Lower lobe of right lung (tissue), 2 donors: Measurements from ENCODE around the gene UMODL1. TPM values are rescaled to one million over a fixed set of nuclear protein-coding genes. Genes with fewer than 3 reads are reported as not detected.
A peak's percentile ranks its signal among the peaks of the same experiment; 100 is the strongest.

ENCODE experiments used
- ATAC-seq, 2 donors: fragments of 200-7000 bp; cut with Tn5 transposase; one replicate each; pipeline ENCODE4 v1.9.1; 2020 to 2022; ENCODE audit warnings: mild to moderate bottlenecking in 2 of 2, moderate library complexity in 2 of 2
- DNase-seq: peaks from one replicate; pipeline ENCODE4 v3.0.0-alpha.2; 2020
- H3K27ac ChIP-seq: fragments of 200-600 bp; one replicate; pipeline ENCODE4 v1.8.0; 2022
- H3K27me3 ChIP-seq: fragments of 200-600 bp; one replicate; pipeline ENCODE4 v1.8.0; 2022; ENCODE audit warnings: low read depth
- H3K36me3 ChIP-seq: fragments of 200-600 bp; one replicate; pipeline ENCODE4 v1.8.0; 2022; ENCODE audit warnings: mild to moderate bottlenecking
- H3K4me1 ChIP-seq: fragments of 200-600 bp; one replicate; pipeline ENCODE4 v1.8.0; 2022
- H3K4me3 ChIP-seq: fragments of 200-600 bp; one replicate; pipeline ENCODE4 v1.8.0; 2022; ENCODE audit warnings: mild to moderate bottlenecking
- H3K9me3 ChIP-seq: fragments of 200-600 bp; one replicate; pipeline ENCODE4 v1.8.0; 2022
- CTCF ChIP-seq: fragments of 200-600 bp; IDR thresholded peaks from one replicate; pipeline ENCODE4 v1.8.0; 2022; ENCODE audit warnings: antibody characterized with exemption, mild to moderate bottlenecking
- intact Hi-C: fragments of 100-400 bp; cut with DNase I; formaldehyde crosslinking; loops from one replicate; pipeline ENCODE4 v1.11.0; 2022
- total RNA-seq: library from RNA; stranded (reverse); fragmentation: NEBNext Ultra II Directional; extraction: Animal tissue kit (Norgen Biotek cat#: 25700); gene quantifications from one replicate; pipeline ENCODE4 v1.2.1, GENCODE V29; 2021
- donor health status: DM: no; HTN: yes; CAD: no; lungs with severe emphysema.

UMODL1 gene
- total RNA-seq, 1 donor from 2014 or later, result 0.50 TPM

- H3K27ac ChIP-seq, result no peak overlapping the region
- DNase-seq (no peak), ATAC-seq (no peak)
- no peaks in the 10 kb centered on the region for H3K36me3 ChIP-seq
- intact Hi-C loops, result no loop called here
- no peaks in the 10 kb centered on the region for H3K4me1 ChIP-seq
- no peaks in the 10 kb centered on the region for H3K27me3 ChIP-seq
- no peak overlapping the region for H3K4me3 ChIP-seq
- no peak for TF ChIP-seq CTCF
- no peaks in the 10 kb centered on the region for H3K9me3 ChIP-seq
Measured at GRCh38 chr21:42030311-42030710, 40.8 kb upstream of the UMODL1 start.

GRCh38 chr21:42031241-42031640, 39.9 kb upstream of the UMODL1 start:
- no peak for ATAC-seq

GRCh38 chr21:42031816-42032215, 39.3 kb upstream of the UMODL1 start:
- intact Hi-C loops, result no loop called here
- no peak for TF ChIP-seq CTCF

More at GRCh38 chr21:42031241-42031640, 39.9 kb upstream of the UMODL1 start:
- Histone ChIP-seq H3K27me3 (no peaks in the 10 kb centered on the region), H3K27ac (no peak overlapping the region), H3K4me3 (no peak overlapping the region), H3K36me3 (no peaks in the 10 kb centered on the region), H3K4me1 (no peaks in the 10 kb centered on the region), H3K9me3 (no peaks in the 10 kb centered on the region)
- TF ChIP-seq CTCF, result no peak
- intact Hi-C loops, result no loop called here
- DNase-seq, result no peak

GRCh38 chr21:42032266-42032665, 38.9 kb upstream of the UMODL1 start:
- intact Hi-C loops, result no loop called here
- H3K9me3 ChIP-seq, result no peaks in the 10 kb centered on the region
- H3K4me3 ChIP-seq, result no peak overlapping the region
- H3K4me1 ChIP-seq, result no peaks in the 10 kb centered on the region
- DNase-seq (no peak), ATAC-seq (no peak)
- no peaks in the 10 kb centered on the region for H3K27me3 ChIP-seq
- TF ChIP-seq CTCF, result no peak
- no peak overlapping the region for H3K27ac ChIP-seq
- H3K36me3 ChIP-seq, result no peaks in the 10 kb centered on the region

More at GRCh38 chr21:42031816-42032215, 39.3 kb upstream of the UMODL1 start:
- no peaks in the 10 kb centered on the region for H3K36me3 ChIP-seq
- no peak for ATAC-seq
- H3K9me3 ChIP-seq, result no peaks in the 10 kb centered on the region
- H3K27me3 ChIP-seq, result no peaks in the 10 kb centered on the region
- DNase-seq, result peak; percentile 15
- H3K27ac ChIP-seq, result no peak overlapping the region
- no peaks in the 10 kb centered on the region for H3K4me1 ChIP-seq
- H3K4me3 ChIP-seq, result no peak overlapping the region

DNA sequence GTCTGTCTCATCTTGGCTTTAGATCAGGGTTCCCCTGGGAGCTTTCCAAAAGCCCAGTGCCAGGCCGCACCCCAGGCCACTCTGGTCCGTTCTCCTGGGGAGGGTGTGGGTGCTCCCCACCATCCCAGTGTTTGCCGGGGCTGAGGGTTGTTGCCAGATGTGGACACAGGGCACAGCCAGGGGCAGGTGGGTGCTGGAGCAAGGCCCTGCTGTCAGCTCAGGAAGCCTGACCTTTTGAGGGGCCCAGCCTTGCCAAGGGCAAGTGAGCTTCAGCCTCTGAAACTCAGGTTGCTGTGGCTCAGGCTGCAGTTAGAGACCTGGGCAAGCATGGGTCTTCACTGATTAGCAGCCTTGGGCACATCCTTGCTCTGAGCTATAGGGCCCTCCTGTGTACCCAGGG, 38.1 kb upstream of the UMODL1 start:
- no peaks in the 10 kb centered on the region for H3K27me3 ChIP-seq
- TF ChIP-seq CTCF, result no peak
- peak; percentile 35 for DNase-seq
- H3K27ac ChIP-seq, result no peak overlapping the region
- no peaks in the 10 kb centered on the region for H3K9me3 ChIP-seq
- no peaks in the 10 kb centered on the region for H3K4me1 ChIP-seq
- intact Hi-C loops, result no loop called here
- H3K4me3 ChIP-seq, result no peak overlapping the region
- H3K36me3 ChIP-seq, result no peaks in the 10 kb centered on the region
- no peak for ATAC-seq

GRCh38 chr21:42036313-42036712, 34.8 kb upstream of the UMODL1 start:
- TF ChIP-seq CTCF, result no peak
- no peaks in the 10 kb centered on the region for H3K27me3 ChIP-seq
- no peak for DNase-seq
- H3K36me3 ChIP-seq, result no peaks in the 10 kb centered on the region
- no peak overlapping the region for H3K4me3 ChIP-seq
- no peaks in the 10 kb centered on the region for H3K9me3 ChIP-seq
- no peak overlapping the region for H3K27ac ChIP-seq
- H3K4me1 ChIP-seq, result peaks cover 15% of the 10 kb centered on the region
- ATAC-seq, result no peak
- intact Hi-C loops, result no loop called here
